ENCODE measurements around the gene SLC4A2.

SLC4A2 gene

GRCh38 chr7:151101621-151102396, 42.4 kb downstream of the SLC4A2 start:
- Histone ChIP-seq H3K9ac (peak overlapping the region in 4 of 11 experiments; percentile 13 to 47 (median 26); a peak in 7 of 22 replicates), H3K27me3 (no peaks in the 10 kb centered on the region), H3K36me3 (peaks cover 0 to 83% (median 4%) of the 10 kb centered on the region in 11 experiments; a peak in 10 of 22 replicates), H3K4me2 (peak overlapping the region in 2 of 11 experiments; percentile 5 to 29; a peak in 1 of 22 replicates), H3K27ac (peak overlapping the region in 1 of 11 experiments; percentile 10; a peak in 2 of 22 replicates), H3K9me3 (replicated peaks in 1 of 11) (no peaks in the 10 kb centered on the region), H3K4me3 (no peak overlapping the region), H3K4me1 (peaks cover 27 to 64% (median 47%) of the 10 kb centered on the region in 10 experiments), H4K20me1 (peaks cover 76 to 100% (median 90%) of the 10 kb centered on the region in 11 experiments)
- no peak for TF ChIP-seq Cebpa-rat (IDR thresholded peaks at IDR 0.05)

- no peaks in the 10 kb centered on the region for H3K27me3 ChIP-seq
- H3K27ac ChIP-seq: no peak overlapping the region
- no peaks in the 10 kb centered on the region for H3K9me3 ChIP-seq (replicated peaks in 1 of 11)
Measured at GRCh38 chr7:151102991-151103390, 43.6 kb downstream of the SLC4A2 start.

GRCh38 chr7:151103973-151104372, 44.6 kb downstream of the SLC4A2 start:
- no peak overlapping the region for H3K4me3 ChIP-seq
- H3K4me2 ChIP-seq: peak overlapping the region in 3 of 11 experiments; percentile 25 to 63 (median 48); a peak in 4 of 22 replicates
- no peaks in the 10 kb centered on the region for H3K9me3 ChIP-seq (replicated peaks in 1 of 11)
- H3K4me1 ChIP-seq: peaks cover 27 to 62% (median 43%) of the 10 kb centered on the region in 10 experiments
- no peaks in the 10 kb centered on the region for H3K27me3 ChIP-seq
- no peak overlapping the region for H3K27ac ChIP-seq
- peak overlapping the region in 1 of 11 experiments; percentile 41; a peak in 1 of 22 replicates for H3K9ac ChIP-seq
- peaks cover 71 to 100% (median 91%) of the 10 kb centered on the region in 11 experiments for H4K20me1 ChIP-seq
- H3K36me3 ChIP-seq: peaks cover 0 to 79% (median 4%) of the 10 kb centered on the region in 11 experiments; a peak in 8 of 22 replicates
- no peak for TF ChIP-seq Cebpa-rat (IDR thresholded peaks at IDR 0.05)

More at GRCh38 chr7:151102991-151103390, 43.6 kb downstream of the SLC4A2 start:
- Histone ChIP-seq H3K4me2 (no peak overlapping the region), H4K20me1 (peaks cover 67 to 100% (median 89%) of the 10 kb centered on the region in 11 experiments), H3K36me3 (peaks cover 0 to 77% (median 4%) of the 10 kb centered on the region in 11 experiments; a peak in 9 of 22 replicates), H3K9ac (no peak overlapping the region), H3K4me3 (no peak overlapping the region), H3K4me1 (peaks cover 25 to 56% (median 40%) of the 10 kb centered on the region in 10 experiments)
- TF ChIP-seq Cebpa-rat (IDR thresholded peaks at IDR 0.05): no peak

GRCh38 chr7:151104411-151105235, 45.2 kb downstream of the SLC4A2 start:
- Histone ChIP-seq H3K27me3 (no peaks in the 10 kb centered on the region), H3K9me3 (replicated peaks in 1 of 11) (no peaks in the 10 kb centered on the region), H3K4me3 (no peak overlapping the region), H3K9ac (peak overlapping the region in 3 of 11 experiments; percentile 6 to 26 (median 16); a peak in 4 of 22 replicates), H3K36me3 (peaks cover 0 to 77% (median 4%) of the 10 kb centered on the region in 11 experiments; a peak in 8 of 22 replicates), H4K20me1 (peaks cover 74 to 100% (median 93%) of the 10 kb centered on the region in 11 experiments), H3K4me1 (peaks cover 23 to 57% (median 38%) of the 10 kb centered on the region in 10 experiments), H3K4me2 (peak overlapping the region in 10 of 11 experiments; percentile 10 to 63 (median 46); a peak in 18 of 22 replicates), H3K27ac (no peak overlapping the region)
- no peak for TF ChIP-seq Cebpa-rat (IDR thresholded peaks at IDR 0.05)

- Histone ChIP-seq H3K4me3 (no peak overlapping the region), H3K4me1 (peaks cover 14 to 40% (median 27%) of the 10 kb centered on the region in 10 experiments), H3K27me3 (no peaks in the 10 kb centered on the region), H4K20me1 (peaks cover 74 to 100% (median 93%) of the 10 kb centered on the region in 11 experiments), H3K36me3 (peaks cover 0 to 64% (median 4%) of the 10 kb centered on the region in 11 experiments; a peak in 8 of 22 replicates), H3K9ac (peak overlapping the region in 3 of 11 experiments; percentile 3 to 11 (median 9); a peak in 2 of 22 replicates), H3K9me3 (replicated peaks in 1 of 11) (no peaks in the 10 kb centered on the region), H3K4me2 (peak overlapping the region in 6 of 11 experiments; percentile 2 to 24 (median 14); a peak in 4 of 22 replicates), H3K27ac (no peak overlapping the region)
- TF ChIP-seq Cebpa-rat (IDR thresholded peaks at IDR 0.05): no peak
Measured at GRCh38 chr7:151107882-151108281, 48.5 kb downstream of the SLC4A2 start.

GRCh38 chr7:151109094-151110048, 50.0 kb downstream of the SLC4A2 start:
- Histone ChIP-seq H3K4me2 (no peak overlapping the region), H3K27me3 (peaks cover 1 to 14% (median 5%) of the 10 kb centered on the region in 11 experiments; a peak in 14 of 22 replicates), H3K36me3 (peaks cover 0 to 64% (median 6%) of the 10 kb centered on the region in 11 experiments; a peak in 12 of 22 replicates), H3K4me1 (peaks cover 7 to 42% (median 21%) of the 10 kb centered on the region in 10 experiments; a peak in 19 of 20 replicates), H3K4me3 (no peak overlapping the region), H3K9me3 (replicated peaks in 1 of 11) (no peaks in the 10 kb centered on the region), H3K9ac (0 out of 22 replicates have a peak overlapping the region, but pooled peaks of 1 of the 11 experiments have one; percentile 38), H3K27ac (no peak overlapping the region), H4K20me1 (peaks cover 74 to 100% (median 93%) of the 10 kb centered on the region in 11 experiments)
- TF ChIP-seq Cebpa-rat (IDR thresholded peaks at IDR 0.05): peak in 4 of 11 experiments; percentile 33 to 66 (median 45); a peak in 5 of 22 replicates

GRCh38 chr7:151110236-151110940, 51.0 kb downstream of the SLC4A2 start:
- Histone ChIP-seq H3K27me3 (peaks cover 6 to 24% (median 14%) of the 10 kb centered on the region in 11 experiments; a peak in 19 of 22 replicates), H4K20me1 (peaks cover 74 to 100% (median 94%) of the 10 kb centered on the region in 11 experiments), H3K27ac (no peak overlapping the region)

More at GRCh38 chr7:151110236-151110940, 51.0 kb downstream of the SLC4A2 start:
- Histone ChIP-seq H3K4me3 (no peak overlapping the region), H3K4me1 (peaks cover 5 to 34% (median 12%) of the 10 kb centered on the region in 10 experiments; a peak in 15 of 20 replicates), H3K9me3 (replicated peaks in 1 of 11) (no peaks in the 10 kb centered on the region), H3K36me3 (peaks cover 0 to 56% (median 9%) of the 10 kb centered on the region in 11 experiments; a peak in 12 of 22 replicates), H3K4me2 (peak overlapping the region in 4 of 11 experiments; percentile 1 to 25 (median 6); a peak in 4 of 22 replicates), H3K9ac (no peak overlapping the region)
- TF ChIP-seq Cebpa-rat (IDR thresholded peaks at IDR 0.05): no peak

All from BLaER1 treated with 17β-estradiol and CSF1 and Interleukin-3, amounts not matched to agents 10 nM and 100 nM (cell line).